NCI-H2081 treated with DMSO at 0.1 percent for 48 hours (cell line): Measurements from ENCODE around the gene NBEAL1.
"Not testable (repeated sequence)": the region's sequence is repeated elsewhere in the genome, so short reads cannot be mapped to it uniquely, and the experiment has no call there.

Experiments used
- DNase-seq: peaks from one replicate; lab custom pipeline; 2025; lab: John Stamatoyannopoulos, UW

Gene NBEAL1

DNA sequence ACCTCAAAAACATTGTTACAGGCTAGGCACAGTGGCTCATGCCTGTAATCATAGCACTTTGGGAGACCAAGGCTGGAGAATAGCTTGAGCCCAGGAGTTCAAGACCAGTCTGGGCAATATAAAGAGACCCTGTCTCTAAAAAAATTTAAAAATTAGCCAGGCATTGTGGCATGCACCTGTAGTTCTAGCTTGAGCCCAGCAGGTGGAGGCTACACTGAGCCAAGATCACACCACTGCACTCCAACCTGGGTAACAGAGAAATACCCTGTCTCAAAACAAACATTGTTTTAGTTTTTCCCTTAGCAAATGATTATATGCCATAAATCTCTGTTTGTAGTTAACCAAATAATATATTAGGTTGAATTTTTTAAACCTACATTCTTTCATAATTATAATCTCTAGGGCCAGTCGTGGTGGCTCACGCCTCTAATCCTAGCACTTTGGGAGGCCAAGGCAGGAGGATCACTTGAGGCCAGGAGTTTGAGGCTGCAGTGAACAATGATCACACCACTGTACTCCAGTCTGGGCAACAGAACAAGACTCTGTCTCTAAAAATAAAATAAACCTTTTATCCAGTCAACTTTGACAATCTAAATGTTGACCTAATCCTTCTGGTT, 210.9 kb downstream of the NBEAL1 start:
- DNase-seq = no peak

DNA sequence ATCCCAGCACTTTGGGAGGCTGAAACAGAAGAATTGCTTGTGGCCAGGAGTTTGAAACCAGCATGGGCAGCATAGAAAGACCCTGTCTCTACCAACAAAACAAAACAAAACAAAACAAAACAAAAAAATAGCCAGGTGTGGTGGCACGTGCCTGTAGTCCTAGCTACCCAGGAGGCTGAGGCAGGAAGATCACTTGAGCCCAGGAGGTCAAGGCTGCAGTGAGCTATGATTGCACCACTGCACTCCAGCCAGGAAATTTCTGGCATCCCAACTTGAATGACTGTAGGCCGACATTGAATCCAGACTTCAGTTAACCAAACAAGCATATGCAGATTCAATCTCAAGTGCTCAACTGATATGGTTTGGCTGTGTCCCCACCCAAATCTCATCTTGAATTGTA, 215.0 kb downstream of the NBEAL1 start:
- not testable (repeated sequence) for DNase-seq

DNA sequence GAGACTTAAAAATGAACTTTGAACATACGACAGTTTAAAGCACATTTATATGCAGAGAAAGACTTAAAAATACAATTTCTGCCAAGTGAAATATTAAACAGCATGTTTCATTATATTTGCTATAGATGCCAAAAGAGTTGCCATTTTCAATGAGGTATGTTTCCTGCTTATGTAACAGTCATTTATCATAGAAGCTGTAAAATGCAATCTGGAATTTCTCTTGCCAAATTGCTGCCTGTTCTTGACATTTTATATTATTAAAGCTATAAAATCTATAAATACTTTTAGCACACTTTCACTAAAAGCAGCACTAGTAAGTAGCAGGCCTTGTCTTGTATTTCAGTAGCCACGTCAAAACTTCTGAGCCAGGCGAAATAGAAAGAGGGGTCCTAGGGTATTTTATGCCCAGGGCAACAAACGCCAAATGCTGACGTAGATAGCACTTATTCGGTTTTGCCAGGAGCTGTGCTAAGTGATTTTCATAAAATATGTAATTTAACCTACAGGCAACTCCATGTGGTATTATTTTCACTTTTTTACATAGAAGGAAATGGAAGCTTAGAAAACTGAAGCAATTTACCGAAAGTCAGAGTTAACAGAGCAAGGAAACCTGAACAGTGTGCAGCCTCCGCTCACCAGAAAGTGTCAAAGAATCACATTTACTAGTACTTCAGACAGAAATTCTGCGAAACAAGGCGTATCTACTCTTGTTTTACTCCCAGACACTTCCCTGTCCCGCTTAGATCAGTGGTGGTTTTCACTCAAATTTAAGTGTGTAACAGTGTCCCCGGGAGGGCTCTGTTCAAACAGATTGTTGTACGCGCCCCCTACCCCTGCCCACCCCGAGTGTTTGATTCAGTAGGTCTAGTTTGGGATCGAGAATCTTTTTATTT, 222.9 kb downstream of the NBEAL1 start:
- DNase-seq = no peak

GRCh38 chr2:203238292-203238703, 223.6 kb downstream of the NBEAL1 start:
- DNase-seq = no peak

- peak; percentile 74 for DNase-seq
These were observed 224.2 kb downstream of the NBEAL1 start, which contains the start of gene CYP20A1 for GRCh38 chr2:203238704-203239526. TSS of gene CYP20A1 (plus strand) at chr2:203239018. CDS start at chr2:203239063, 45 bp downstream.

DNA sequence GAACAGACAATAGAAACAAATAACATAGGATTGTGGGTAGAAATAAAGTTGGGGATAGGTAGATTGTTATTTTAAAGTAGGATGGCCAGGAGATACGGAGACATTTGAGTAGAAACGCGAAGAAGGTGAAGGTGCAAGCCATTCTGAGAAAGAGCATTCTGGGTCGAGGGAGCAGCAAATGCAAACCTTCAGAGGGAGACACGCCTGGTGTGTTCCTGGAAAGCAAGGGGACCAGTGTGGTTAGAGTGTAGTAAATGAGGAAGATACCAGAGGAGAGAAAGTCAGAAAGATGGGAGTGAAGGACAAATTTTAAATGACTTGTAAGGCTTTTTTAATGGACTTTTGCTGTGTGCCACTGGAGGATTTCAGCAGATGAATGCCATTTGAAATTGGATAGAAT, 225.8 kb downstream of the NBEAL1 start:
- DNase-seq = no peak

DNA sequence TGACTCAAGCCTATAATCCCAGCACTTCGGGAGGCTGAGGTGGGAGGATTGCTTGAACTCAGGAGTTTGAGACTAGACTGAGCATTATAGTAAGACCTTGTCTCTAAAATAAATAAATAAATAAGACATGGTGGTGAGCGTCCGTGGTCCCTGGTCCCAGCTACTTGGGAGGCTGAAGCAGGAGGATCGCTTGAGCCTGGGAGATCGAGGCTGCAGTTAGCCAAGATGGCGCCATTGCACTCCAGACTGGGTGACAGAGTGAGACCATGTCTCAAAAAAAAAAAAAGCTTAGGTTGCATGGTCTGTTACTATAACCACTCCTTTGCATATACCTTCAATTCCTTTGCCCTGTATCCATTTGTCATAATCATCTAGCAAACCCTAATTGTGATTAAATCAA, 227.8 kb downstream of the NBEAL1 start:
- DNase-seq = no peak

DNA sequence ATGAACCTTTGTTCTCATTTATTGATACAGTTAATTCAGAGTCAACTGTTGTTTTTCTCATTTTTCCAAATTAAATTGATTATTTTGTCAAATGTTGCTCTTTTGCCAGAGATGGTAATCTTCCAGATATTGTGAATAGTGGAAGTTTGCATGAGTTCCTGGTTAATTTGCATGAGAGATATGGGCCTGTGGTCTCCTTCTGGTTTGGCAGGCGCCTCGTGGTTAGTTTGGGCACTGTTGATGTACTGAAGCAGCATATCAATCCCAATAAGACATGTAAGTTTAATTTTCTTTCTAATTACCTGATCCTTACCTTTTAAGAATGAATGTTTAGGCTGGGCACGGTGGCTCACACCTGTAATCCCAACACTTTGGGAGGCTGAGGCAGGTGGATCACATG, 232.0 kb downstream of the NBEAL1 start:
- no peak for DNase-seq

DNA sequence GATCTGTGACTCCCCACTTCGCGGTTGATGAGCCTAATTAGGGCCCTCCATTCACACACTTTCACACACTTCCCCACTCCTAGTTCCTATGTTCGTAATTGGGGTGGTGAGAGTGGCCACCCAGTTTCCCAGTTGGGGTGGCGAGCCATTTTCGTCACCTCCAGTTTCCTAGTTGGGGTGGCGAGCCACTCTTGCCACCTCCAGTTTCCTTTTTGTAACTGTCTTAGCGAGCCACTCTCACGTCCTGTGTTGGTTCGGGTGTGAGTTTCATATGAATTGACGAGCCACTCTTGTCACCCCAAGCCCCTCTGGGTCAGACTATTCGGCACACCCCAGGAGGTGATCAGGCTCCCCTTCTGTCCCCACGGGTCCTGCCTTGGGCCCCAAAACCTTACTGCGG, 238.1 kb downstream of the NBEAL1 start:
- no peak for DNase-seq

DNA sequence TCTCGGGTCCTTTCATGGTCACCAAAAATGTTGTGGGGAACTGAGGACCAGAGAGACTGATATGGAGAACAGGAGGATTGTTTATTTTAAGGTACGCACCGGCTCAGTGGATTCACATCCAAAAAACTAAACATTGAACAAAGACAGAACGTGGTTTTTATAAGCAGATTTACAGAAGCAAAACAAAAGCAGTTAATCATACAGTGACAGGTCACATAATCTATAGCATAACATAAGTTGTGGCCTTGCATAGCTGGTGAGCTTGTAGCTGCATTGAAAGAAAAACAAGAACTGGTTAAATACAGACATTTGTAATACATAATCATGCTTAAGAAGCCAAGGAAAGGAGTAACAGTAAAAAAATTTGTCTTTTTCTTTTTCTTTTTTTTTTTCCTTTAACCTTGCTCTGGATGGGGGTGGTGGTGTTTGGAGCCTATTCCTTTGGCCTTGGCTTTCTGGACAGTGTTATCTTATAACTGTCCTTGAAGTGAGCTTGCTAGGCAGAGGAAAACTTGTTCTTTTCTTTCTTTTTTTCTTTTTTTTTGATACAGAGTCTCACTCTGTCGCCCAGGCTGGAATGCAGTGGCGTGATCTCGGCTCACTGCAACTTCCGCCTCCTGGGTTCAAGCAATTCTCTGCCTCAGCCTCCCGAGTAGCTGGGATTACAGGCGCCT, 238.9 kb downstream of the NBEAL1 start:
- DNase-seq = not testable (repeated sequence)

GRCh38 chr2:203261326-203262159, 246.9 kb downstream of the NBEAL1 start:
- no peak for DNase-seq
